DOHH2 (cell line): ENCODE data around the gene CTBP1.

Source experiments
- CTCF ChIP-seq: fragments of 200-600 bp; sonication (generic); IDR thresholded peaks from one replicate; pipeline ENCODE4 v1.5.1; 2014; ENCODE audit warnings: antibody characterized with exemption, mild to moderate bottlenecking, low read depth, low read length; ENCODE audit not compliant: poor library complexity, severe bottlenecking
- EZH2phosphoT487 ChIP-seq: fragments of 200-600 bp; sonication (generic); IDR thresholded peaks from 2 replicates; pipeline ENCODE4 v1.6.1; 2017; ENCODE audit warnings: borderline replicate concordance, mild to moderate bottlenecking, antibody characterized with exemption, low read length, moderate library complexity, mixed read lengths

DNA sequence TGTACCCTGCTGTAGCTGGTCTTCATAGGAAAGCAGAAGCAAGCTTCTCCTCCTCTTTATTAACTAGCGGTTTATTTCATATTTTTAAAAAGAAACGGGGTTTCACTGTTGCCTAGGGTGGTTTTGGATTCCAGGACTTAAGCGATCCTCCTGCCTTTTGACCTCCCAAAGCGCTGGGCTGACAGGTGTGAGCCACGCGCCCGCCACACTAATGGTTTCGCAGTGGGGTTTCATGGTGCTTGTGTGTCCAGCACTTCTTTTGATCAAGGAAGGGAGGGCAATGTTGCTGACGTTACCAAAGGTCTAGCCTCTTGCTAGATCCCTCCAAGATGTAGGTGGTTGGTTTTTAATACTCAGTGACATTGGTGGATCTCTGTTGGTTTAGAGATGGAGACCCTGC, 42.2 kb upstream of the CTBP1 start:
- TF ChIP-seq CTCF (no peak), EZH2phosphoT487 (no peak)
